H1 (cell line): ENCODE data around the gene NDRG4. TPM values are rescaled to one million over a fixed set of nuclear protein-coding genes. Genes with fewer than 3 reads are reported as not detected.

Experiments
- ASH2L ChIP-seq: fragments of 200-600, 300-600 bp; sonication (generic); IDR thresholded peaks from one replicate; pipeline ENCODE4 v1.7.1; 2017; ENCODE audit warnings: low read length
- BRCA1 ChIP-seq: IDR thresholded peaks from 2 replicates; pipeline ENCODE4 v1.6.1; 2012; ENCODE audit warnings: low read depth, low read length, improper control_type of control experiment
- CHD1 ChIP-seq: IDR thresholded peaks from 2 replicates; pipeline ENCODE4 v1.6.1; 2012; ENCODE audit warnings: low read depth, low read length, improper control_type of control experiment
- EGR1 ChIP-seq: IDR thresholded peaks from 2 replicates; pipeline ENCODE4 v1.6.1; 2011; ENCODE audit warnings: low read depth, low read length, borderline replicate concordance
- EP300 ChIP-seq, 2 experiments: IDR thresholded peaks; 1 replicate in 1 of 2; 2 replicates in 1 of 2; pipeline ENCODE4 v1.6.1; 2011 to 2012; ENCODE audit warnings: low read depth in 2 of 2, low read length in 2 of 2, mild to moderate bottlenecking in 2 of 2, borderline replicate concordance in 1 of 2, inconsistent platforms in 1 of 2, moderate library complexity in 1 of 2
- EZH2 ChIP-seq: fragments of 200-600 bp; sonication (generic); IDR thresholded peaks from 2 replicates; pipeline ENCODE4 v1.7.1; 2012; ENCODE audit warnings: low read depth, mild to moderate bottlenecking, moderate library complexity, low read length, inconsistent platforms; ENCODE audit not compliant: severe bottlenecking
- HDAC6 ChIP-seq: IDR thresholded peaks from one replicate; pipeline ENCODE4 v1.7.1; 2012; ENCODE audit warnings: low read depth, mild to moderate bottlenecking, inconsistent platforms, low read length, moderate library complexity
- JUN ChIP-seq: IDR thresholded peaks from 2 replicates; pipeline ENCODE4 v1.6.1; 2011; ENCODE audit warnings: low read depth, mild to moderate bottlenecking, improper control_type of control experiment, low read length
- JUND ChIP-seq: IDR thresholded peaks from 2 replicates; pipeline ENCODE4 v1.6.1; 2011; ENCODE audit warnings: mild to moderate bottlenecking, improper control_type of control experiment, low read length
- MAFK ChIP-seq: IDR thresholded peaks from 2 replicates; pipeline ENCODE4 v1.6.1; 2012; ENCODE audit warnings: low read depth, mild to moderate bottlenecking, improper control_type of control experiment, low read length
- NANOG ChIP-seq: IDR thresholded peaks from 2 replicates; pipeline ENCODE4 v1.6.1; 2011; ENCODE audit warnings: low read length, low read depth, mild to moderate bottlenecking, inconsistent platforms; ENCODE audit not compliant: insufficient read depth, poor library complexity, severe bottlenecking
- POLR2A ChIP-seq, 2 experiments: IDR thresholded peaks; 1 replicate in 1 of 2; 2 replicates in 1 of 2; pipeline ENCODE4 v1.6.1; 2011; ENCODE audit warnings: low read depth in 2 of 2, low read length in 2 of 2, mild to moderate bottlenecking in 2 of 2; ENCODE audit errors: control extremely low read depth in 1 of 2
- POU5F1 ChIP-seq: IDR thresholded peaks from 2 replicates; pipeline ENCODE4 v1.6.1; 2011; ENCODE audit warnings: low read depth, mild to moderate bottlenecking, low read length, moderate library complexity
- RBBP5 ChIP-seq: IDR thresholded peaks from 2 replicates; pipeline ENCODE4 v1.7.1; 2012; ENCODE audit warnings: low read depth, mild to moderate bottlenecking, inconsistent platforms, low read length, moderate library complexity, borderline replicate concordance
- RFX5 ChIP-seq: IDR thresholded peaks from 2 replicates; pipeline ENCODE4 v1.6.1; 2011; ENCODE audit warnings: low read depth, low read length, improper control_type of control experiment, borderline replicate concordance
- RNF2 ChIP-seq: fragments of 200-900, 300-1000 bp; sonication (generic); IDR thresholded peaks from 2 replicates; pipeline ENCODE4 v1.7.1; 2016; ENCODE audit warnings: borderline replicate concordance, low read depth, mild to moderate bottlenecking, antibody characterized with exemption, low read length; ENCODE audit not compliant: poor library complexity, severe bottlenecking; ENCODE audit errors: missing control alignments
- RXRA ChIP-seq: IDR thresholded peaks from 2 replicates; pipeline ENCODE4 v1.6.1; 2011; ENCODE audit warnings: low read depth, mild to moderate bottlenecking, low read length, moderate library complexity; ENCODE audit not compliant: insufficient read depth
- SAP30 ChIP-seq: fragments of 300-600 bp; sonication (generic); IDR thresholded peaks from 2 replicates; pipeline ENCODE4 v1.7.1; 2012; ENCODE audit warnings: low read length, moderate library complexity, mild to moderate bottlenecking, inconsistent platforms; ENCODE audit not compliant: insufficient read depth, insufficient replicate concordance
- SP1 ChIP-seq: IDR thresholded peaks from 2 replicates; pipeline ENCODE4 v1.6.1; 2011; ENCODE audit warnings: low read depth, low read length
- SUZ12 ChIP-seq: fragments of 200-600 bp; sonication (generic); IDR thresholded peaks from 2 replicates; pipeline ENCODE4 v1.6.1; 2012; ENCODE audit warnings: mild to moderate bottlenecking, inconsistent platforms, low read length, moderate library complexity, mixed read lengths
- TAF1 ChIP-seq: IDR thresholded peaks from 2 replicates; pipeline ENCODE4 v1.6.1; 2011; ENCODE audit warnings: mild to moderate bottlenecking, low read depth, low read length
- TEAD4 ChIP-seq: IDR thresholded peaks from 2 replicates; pipeline ENCODE4 v1.6.1; 2012; ENCODE audit warnings: low read depth, low read length, inconsistent platforms, mixed read lengths
- polyA plus RNA-seq, 7 experiments: library from polyadenylated mRNA; depleted of rRNA in 3 of 7; stranded (reverse) in 5 of 7; unstranded in 2 of 7; fragments of >200 nt in 5 of 7; fragments of 200-250 nt in 2 of 7; gene quantifications; 1 replicate in 5 of 7; 2 replicates in 1 of 7; 4 replicates in 1 of 7; pipeline versions ENCODE4 v1.2.1 to v1.2.3, GENCODE V29; 2011 to 2013; ENCODE audit warnings: missing spikeins in 2 of 7, mixed read lengths in 2 of 7
- total RNA-seq: library from RNA; stranded (reverse); fragmentation: NEBNext Ultra II Directional; extraction: Animal tissue kit (Norgen Biotek cat#: 25700); gene quantifications from 2 replicates; pipeline ENCODE4 v1.2.1, GENCODE V29; 2021
- TF ChIP-seq, protein P1 (sequence below): IDR thresholded peaks from 2 replicates; pipeline ENCODE4 v1.6.1; 2012; ENCODE audit warnings: inconsistent platforms

Gene NDRG4
- total and polyA plus RNA-seq, 2 of the 8 experiments (the other 6 are each of a cell fraction or from before 2014, with no cell fraction given), result 20.8 to 30.9 TPM

DNA sequence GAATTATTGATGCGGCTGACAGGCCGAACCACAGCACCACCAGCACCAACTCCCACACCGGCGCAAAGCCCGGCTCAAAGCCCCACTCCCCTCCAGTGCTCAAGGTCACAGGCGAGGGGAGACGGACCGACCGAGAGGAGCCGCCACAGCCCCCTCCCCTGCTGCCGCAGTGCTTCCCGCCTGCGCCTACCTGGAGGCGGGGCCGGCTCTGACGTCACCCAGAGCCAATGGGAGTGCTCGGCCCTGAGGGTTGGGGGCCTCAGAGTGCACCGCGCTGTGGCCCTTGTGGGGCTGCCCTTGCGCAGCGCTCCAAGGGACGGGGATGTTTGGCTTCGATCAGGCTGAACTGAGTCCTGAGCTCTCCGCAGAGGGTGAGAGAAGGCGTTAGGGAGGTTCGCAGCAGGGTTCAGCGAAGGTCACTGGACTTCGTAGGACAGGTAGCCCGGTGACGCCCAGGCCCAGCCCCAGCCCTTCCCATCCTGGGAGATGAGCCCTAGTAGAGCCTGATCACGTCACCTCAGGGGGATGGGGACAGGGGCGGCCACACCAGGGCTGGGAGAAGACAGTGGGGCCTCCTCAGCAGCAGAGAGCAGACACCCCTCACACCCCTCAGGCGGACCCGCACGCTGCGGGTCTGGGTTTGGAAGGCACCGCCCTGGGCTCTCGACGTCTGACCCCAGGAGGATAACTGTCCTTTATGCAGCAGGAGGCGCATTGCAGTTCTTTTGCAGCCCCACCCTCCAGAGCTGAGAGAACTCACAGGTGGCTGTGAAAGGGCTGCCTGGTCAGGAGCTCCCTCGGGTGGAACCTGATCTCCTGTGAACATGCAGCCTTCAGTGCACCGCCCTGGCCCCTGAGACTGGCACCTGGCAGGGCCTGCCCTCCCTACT, 1.5 kb downstream of the NDRG4 start (continued):
- no peak for TF ChIP-seq NANOG
- no peak for TF ChIP-seq EGR1
- no peak for TF ChIP-seq EZH2
- TF ChIP-seq MAFK, result no peak
- TF ChIP-seq EP300 (IDR thresholded peaks at IDR 0.05; ENCODE audit: borderline replicate concordance in 1 of 2, low read depth in 2 of 2, low read length in 2 of 2), result 0 out of 3 replicates have a peak, but pooled peaks of 1 of the 2 experiments have one; percentile 28
- TF ChIP-seq JUND, result peak; percentile 47; the same call in 1 of the 2 replicates
- TF ChIP-seq RBBP5, result 0 out of 2 replicates have a peak, but pooled peaks have one; percentile 23
- TF ChIP-seq, protein P1, sequence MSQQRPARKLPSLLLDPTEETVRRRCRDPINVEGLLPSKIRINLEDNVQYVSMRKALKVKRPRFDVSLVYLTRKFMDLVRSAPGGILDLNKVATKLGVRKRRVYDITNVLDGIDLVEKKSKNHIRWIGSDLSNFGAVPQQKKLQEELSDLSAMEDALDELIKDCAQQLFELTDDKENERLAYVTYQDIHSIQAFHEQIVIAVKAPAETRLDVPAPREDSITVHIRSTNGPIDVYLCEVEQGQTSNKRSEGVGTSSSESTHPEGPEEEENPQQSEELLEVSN, result peak; percentile 74
- TF ChIP-seq POU5F1, result no peak
- TF ChIP-seq RXRA, result no peak
- peak; percentile 43 for TF ChIP-seq SAP30
- TF ChIP-seq SP1, result 0 out of 2 replicates have a peak, but pooled peaks have one; percentile 27
- TF ChIP-seq BRCA1, result no peak
- TF ChIP-seq RFX5, result no peak
- no peak for TF ChIP-seq HDAC6
- TF ChIP-seq POLR2A (IDR thresholded peaks at IDR 0.05; ENCODE audit: control extremely low read depth in 1 of 2, low read depth in 2 of 2, low read length in 2 of 2), result peak in 1 of 2 experiments; percentile 61; a peak in 1 of 3 replicates
- TF ChIP-seq SUZ12, result no peak
- TF ChIP-seq RNF2, result no peak
- TF ChIP-seq ASH2L, result peak; percentile 46
- TF ChIP-seq TAF1, result peak; percentile 76
- TF ChIP-seq CHD1, result no peak
- TF ChIP-seq JUN, result 0 out of 2 replicates have a peak, but pooled peaks have one; percentile 11
- no peak for TF ChIP-seq TEAD4
